Stimulated activated CD4-positive, alpha-beta T cell treated with anti-CD3 and anti-CD28 coated beads, TNF-alpha, amount 100 ng/mL, for 48 hours (primary cell): Measurements from ENCODE around the gene JAZF1.
"Not testable (repeated sequence)": the region's sequence is repeated elsewhere in the genome, so short reads cannot be mapped to it uniquely, and the experiment has no call there.

Experiments
- DNase-seq, 3 donors: peaks; one replicate each; pipeline ENCODE4 v3.0.0-alpha.2; 2020; ENCODE audit warnings: low read depth in 3 of 3

JAZF1 gene

DNA sequence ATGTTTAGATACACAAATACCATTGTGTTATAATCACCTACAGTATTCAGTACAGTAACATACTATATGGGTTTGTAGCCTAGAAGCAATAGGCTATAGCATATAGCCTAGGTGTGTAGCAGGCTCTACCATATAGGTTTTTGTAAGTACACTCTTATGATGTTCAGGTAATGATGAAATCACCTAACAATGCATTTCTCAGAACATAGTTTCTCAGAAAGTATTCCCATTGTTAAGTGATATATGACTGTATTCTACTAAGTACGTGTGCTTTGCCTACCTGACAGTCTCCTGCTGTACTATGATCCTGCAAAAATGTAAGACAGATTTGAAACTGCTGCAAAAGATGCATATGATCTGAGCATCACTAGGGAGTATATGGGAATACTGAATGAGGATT lies 137.9 kb downstream of the JAZF1 start:
- no peak for DNase-seq

DNA sequence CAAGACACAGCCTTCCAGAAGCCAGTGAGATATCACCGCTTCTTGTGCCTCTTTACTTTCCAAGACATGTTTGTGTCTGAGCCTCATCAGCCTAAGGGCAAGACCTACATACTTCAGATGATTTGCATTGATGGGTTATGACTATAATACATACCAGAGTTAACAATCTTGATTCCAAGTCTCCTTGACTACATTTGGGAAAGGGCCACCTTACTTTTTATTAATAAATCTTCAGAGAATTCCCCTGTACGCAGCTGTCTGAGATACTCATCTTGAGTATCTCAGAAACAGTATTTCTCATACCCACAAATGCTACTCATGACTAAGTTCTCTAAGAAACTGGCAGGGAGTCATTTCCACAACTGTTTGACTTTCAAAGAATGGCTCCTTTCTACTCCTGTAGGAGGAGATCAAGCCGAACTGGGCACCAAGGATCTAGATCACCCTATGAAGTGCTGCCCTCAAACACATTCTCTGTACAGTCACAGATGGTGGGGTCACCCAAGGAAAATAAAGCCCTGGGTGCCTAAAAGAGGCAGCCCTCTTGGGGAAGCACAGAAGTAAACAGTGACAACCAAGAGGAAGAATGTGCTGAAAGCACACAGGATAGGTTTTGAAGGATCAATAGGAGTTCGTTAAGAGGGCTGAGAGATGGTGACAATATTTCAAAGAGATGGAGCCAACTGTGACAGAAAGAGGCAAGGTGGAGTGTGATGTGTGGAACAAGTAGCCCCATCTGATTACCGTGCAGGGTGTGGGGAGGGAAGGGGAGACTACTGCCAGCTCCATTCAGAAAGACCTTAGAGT lies 138.9 kb downstream of the JAZF1 start:
- no peak for DNase-seq

DNA sequence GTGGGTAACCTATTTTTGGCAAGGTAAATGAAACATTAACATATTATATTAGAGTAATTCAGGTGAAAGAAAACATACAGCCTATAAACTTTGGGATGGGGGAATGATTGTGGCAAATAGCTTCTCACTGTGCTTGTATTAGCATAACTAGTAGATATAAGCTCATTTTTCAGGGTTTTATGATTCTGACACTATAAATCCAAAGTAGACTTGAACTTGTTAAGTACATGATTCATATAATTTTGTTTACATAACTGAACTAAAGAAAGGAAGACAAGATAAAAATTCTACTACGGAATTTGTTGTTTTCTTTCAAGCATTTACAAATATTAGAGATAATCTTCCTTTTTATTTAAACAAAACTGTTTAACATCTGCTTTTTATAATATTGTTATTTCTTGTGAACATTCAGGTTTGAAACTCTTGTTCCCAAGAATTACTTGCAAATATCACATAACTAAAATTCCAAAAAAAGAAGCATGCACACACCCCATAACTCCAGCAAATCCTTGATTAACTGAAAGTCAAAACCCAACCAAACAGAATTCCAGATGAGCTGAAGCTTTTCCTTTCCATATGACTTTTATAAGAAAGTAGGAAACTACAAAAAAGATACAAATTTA lies 142.3 kb downstream of the JAZF1 start:
- DNase-seq, result no peak

DNA sequence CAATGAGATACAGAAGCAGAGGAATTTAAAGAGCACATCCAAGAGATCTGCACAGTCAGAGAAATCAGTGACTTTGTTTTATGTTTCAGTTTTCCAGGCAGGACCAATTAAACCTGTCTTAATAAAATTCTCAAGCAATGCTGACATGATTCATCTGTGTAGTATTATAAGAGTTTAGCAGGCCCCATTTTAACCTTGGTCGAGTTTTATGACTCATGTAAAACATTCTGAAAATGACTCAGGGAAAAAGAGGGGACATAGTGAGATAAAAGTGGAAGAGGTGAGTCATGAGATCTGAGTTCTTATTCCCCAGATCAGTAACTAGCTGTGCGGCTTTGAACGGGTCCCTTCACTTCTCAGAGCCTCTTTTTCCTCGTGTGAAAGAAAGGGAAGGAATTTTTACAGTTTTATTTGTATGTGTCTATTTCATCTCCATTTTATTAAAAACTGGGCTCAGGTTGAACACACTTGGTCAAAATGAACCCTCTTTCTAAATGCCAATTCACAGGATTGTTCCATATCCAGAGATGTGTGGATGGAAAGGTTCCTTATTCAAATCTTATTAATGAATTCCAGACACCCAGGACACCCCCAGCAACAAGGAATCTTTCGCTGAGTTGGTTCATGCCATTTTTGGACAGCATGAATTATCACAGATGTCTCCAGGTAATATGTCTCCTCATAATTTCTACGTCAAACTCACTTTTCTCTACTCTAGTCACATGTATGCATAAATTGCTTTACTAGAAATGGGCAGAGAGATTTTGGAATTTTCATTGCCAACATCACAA lies 143.2 kb downstream of the JAZF1 start:
- no peak for DNase-seq

DNA sequence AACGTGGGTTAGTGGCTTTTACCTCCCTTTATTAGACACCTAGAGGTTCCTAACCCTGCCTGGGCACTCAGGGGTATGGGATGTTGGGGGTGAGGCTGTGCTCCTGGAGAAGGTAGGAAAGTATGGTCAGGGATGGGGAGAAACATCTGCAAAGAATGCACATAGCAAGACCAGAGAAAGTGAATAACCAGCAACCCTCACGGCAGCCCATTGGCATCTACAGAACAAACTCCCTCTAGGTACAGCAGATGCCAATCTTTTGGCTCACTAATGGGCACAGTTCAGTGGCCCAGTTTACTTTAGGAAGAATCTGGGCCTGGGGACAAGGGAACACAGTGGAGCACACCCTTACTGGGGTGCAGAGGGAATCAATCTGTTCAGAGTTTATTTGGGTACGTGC lies 143.9 kb downstream of the JAZF1 start:
- no peak for DNase-seq

DNA sequence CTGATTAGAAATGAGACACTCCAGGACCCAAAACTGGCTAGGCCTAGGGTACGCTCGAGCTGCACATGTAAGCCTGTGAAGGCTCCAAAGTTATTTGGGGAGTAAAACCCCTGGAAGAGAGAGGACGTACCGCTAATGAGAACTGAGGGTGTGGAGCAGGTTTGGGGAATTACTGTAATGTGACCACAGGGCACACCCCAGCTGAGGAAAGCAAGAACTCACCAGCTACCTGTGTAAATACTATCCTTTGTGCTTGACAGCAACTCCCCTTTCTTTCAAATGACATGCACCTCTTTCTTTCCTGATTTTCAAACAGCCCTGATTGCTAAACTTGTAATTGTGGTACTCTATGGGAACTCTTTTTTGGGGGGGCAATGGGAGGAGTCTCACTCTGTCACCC lies 147.2 kb downstream of the JAZF1 start:
- DNase-seq, result no peak

DNA sequence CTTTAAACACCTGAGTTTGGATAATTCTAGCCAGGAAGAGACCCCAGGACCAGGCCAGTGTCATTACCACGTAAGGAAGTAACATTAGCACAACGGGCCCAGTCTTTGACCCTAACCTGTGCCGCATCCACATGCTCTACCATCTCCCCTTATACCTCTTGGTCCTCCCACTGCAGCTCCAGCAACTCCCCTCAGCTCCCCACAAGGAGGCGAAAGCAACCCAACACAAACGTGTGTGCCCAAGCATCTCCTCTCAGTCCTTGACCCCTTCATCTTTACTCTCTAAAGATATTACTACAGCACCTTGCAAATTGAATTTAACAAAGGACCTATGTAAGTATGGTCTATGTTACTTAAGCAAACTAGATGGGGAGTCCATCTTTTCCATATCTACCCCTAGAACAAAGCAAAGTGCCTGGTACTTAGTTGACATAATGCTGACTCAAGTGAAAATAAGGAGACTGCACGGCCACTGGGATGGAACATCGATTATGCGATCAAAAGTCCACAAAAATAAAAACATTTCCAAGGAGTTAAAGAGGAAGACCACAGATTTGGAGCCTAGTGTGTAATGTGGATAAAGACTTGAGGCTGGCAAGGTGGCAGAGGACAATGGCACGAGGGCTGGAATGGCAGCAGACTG lies 147.7 kb downstream of the JAZF1 start:
- DNase-seq, result no peak

DNA sequence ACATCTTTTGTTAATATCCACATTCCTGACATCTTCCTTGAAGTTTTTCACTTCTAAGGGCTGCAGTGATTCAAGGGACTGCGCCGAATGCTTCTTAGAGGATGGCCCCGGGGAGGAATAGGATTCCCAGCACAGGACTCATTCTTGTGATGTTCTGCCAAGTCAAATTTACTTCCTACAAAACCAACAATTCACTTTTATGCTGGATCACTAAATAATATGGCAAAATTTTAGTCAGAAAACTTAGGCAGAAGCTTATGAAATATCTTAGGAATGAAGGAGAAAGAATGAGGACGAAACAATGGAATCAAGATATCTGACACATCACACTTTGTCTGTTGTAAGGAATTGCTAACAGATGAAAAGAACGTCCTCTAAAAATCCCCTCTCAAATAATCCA lies 151.5 kb downstream of the JAZF1 start:
- DNase-seq, result no peak

DNA sequence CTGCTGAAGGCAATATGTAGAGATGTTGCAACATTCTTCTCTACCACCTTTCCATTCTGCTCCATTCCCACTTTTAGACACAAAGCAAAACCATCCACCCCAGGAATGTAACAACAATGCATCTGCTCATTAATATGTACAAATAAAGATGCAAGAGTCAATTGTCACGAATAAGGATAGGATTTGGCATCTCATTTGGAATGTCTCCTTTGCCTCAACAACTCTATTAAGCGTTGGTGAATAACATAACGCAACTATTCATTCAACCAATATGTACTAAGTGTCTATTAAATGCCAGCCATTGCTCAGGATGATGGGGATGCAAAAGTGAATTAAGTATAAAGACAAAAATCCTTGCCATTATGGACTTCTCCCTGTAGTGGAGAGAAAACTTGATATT lies 152.1 kb downstream of the JAZF1 start:
- DNase-seq, result no peak

DNA sequence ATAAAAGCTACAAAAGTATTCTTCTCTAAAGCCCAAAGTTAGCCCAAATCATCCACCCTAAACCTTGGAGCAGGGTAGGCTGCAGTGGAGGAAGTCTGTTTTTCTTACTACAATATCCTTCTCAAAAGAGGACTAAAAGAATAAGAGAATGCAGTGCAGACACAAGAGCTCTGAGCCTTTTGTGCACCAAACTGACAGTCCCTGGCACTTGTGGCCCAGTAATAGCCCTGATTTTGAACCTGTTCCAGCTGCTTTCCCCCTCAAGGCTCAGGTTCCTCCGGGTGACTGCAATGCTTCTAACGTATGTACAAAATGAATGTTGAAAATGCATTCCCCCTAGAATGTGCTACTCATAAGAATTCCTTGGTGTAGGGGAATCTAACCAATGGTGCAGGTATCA lies 154.4 kb downstream of the JAZF1 start:
- DNase-seq, result no peak

DNA sequence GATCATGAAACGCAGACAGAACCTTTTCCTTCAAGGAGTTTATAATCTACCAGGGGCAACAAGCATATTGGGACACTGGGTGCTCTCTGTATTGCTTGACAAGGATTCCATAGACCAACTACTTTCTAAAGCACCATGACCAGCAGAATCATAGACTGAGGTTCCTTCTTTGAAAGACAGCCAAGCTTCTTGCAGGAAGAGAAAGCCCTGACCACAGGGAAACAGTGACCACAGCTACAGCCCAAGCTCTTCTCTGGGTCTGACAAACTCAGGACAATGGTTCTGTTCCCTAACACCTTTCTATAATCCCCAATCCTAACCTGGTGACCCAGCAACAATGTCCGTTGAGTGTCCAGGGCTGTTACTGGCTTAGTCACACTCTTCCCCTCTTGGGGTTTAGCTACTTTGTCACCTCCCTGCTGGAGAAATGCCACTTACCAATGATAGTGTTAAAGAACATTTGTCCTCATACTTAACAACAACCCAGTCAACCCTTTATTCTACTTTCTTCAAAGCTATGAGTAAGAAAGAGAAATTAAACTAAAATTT lies 155.7 kb downstream of the JAZF1 start:
- DNase-seq, result no peak

DNA sequence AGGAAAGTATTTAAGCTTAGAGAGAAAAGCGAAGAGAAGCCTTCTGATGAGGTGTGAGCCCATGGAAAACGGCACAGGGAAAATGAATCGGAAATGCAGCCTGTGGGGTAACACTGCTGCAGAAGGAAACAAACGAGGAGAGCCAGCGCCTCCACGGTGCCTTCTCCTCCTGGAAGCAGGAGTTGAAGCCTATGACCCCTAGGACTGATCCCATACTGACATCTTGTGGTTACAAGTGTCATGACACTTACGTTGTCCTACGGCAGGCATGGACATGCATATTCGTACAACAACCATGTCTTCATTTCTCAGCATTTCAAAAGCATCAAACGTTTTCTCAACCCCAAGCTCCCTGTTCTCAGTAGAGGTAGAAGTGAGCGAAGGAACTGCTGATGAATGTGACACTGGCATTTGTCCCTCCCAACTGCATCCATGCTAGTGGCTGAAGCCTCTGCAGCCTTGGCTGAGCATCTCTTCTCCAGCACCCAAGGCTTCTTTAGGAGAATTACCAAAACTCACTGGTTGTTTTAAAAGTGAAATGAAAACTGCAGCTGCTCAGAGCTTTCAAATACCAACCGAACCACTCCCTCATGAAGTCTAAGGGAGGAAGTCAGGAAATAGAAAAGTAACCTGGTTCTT lies 160.2 kb downstream of the JAZF1 start:
- peak; percentile 5 to 20 (median 6) for DNase-seq

DNA sequence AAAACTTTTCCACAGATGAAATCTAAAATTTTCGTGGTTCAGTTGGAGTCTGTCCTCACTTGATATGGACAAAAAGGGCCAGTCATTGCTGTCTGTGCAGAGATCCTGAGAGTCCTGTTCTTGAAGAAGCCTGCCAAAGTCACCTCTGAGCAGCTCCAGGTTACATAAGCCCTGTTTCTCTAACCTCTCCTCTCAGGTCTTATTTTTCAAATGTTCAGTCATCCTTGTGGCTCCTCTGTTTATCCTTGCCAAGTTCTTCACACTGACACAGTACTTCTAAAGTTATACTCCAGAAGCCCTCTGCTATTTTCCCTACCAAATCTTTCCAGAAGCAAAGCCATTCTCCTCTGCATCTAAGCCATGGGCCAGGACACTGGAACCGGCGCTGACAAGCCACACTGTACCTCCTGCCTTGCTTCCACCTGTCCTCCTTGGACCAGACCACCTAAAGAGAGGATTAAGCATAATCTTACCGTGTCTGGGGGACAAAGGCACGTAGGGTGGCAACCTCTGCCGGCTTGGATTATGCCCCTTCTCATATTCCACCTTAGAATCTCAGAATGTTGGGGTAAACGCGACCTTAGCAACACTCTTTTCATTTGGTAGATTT lies 161.6 kb downstream of the JAZF1 start:
- DNase-seq, result no peak

DNA sequence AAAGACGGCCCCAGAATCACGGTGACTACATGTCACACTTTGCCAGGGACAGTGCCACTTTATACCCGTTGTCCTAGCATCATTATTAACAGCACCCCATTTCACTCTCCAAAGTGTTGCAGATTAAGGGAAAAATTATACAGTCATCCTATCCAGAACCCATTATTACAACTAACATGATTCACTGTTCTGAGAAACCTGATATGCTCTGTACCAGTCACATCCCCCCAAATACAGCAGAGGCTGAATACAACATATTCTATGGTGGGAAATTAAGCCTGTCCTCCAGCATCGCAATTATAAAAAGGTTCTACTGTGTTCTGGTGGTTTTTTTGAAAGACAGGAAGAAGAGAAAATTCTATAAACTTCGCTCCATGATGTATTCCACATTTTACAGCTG lies 162.1 kb downstream of the JAZF1 start:
- no peak for DNase-seq

DNA sequence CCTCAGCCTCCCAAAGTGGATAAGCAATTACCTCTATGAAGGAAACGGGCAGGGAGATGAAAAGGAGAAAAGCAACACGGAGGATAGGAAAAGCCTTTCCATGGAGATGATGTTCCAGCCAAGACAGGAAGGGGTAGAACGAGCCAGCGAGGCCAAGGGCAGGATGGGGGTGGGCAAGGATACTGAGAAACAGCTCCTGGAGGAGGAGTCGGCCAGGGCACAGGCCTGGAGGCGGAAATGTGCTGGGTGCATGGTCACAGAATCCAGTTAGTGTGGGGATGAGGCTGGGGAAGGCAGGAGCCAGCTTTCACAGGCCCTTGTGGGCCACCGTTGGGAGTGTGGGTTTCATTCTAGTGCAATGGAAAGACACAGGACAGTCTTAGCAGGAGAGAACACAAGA lies 162.6 kb downstream of the JAZF1 start:
- no peak for DNase-seq

DNA sequence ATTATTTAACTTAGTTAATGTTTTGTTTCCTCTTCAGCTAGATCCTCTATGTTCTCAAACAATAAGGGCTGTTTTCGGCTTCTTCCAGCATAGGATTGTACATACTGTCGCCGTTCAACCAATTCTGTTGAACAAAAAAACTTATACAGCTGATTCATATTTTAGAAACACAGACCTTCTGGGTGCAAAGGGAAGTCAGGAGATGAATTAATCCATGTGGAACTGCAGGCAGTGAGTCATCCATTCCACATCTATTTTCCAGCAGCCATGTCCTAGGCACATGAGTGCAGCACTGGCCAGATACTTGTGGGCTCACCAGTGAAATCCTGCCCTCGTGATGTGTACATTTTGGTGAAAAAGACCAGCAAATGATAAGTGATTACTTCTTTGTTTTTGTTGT lies 163.2 kb downstream of the JAZF1 start:
- no peak for DNase-seq

DNA sequence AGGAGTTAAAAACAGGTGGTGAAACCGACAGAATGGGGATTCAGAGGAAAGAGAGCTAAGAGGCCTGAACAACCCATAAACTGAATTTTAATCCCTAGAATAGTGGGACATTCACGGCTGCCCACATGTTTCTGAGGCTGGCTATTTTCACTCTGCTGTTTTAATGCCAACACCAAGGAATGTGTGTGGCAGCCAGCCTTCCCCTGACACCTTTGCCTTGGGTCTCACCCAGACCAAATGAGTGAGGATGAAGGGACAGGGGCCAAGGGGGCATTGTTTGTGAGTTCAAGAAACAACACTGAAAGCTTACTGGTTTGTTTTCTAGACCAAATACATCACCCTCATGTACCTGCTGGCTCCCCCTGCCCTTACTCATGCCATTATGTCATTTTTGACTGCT lies 164.3 kb downstream of the JAZF1 start:
- DNase-seq, result no peak

DNA sequence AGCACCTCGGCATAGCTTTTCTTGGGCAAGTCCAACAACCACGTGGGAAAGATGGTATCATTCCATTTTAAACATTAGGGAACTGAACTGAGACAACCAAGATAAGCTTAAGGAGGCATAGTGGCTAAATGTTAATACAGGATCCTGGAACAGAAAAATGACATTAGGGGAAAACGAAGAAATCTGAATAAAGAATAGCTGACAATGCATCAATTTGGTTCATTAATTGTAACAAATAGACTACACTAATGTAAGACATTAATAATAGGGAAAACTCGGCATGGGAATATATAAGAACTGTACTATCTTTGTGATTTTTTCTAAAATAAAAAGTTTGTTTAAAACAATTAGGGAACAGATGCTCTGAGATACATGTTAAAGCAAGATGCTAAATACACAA lies 165.4 kb downstream of the JAZF1 start:
- no peak for DNase-seq

DNA sequence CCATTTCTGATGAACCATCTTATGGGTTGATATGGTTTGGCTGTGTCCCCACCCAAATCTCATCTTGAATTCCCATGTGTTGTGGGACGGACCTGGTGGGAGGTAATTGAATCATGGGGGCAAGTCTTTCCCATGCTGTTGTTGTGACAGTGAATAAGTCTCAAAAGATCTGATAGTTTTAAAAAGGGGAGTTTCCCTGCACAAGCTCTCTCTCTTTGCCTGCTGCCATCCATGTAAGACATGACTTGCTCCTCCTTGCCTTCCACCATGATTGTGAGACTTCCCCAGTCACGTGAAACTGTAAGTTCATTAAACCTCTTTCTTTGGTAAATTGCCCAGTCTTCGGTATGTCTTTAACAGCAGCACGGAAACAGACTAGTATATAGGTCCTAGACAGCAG lies 166.3 kb downstream of the JAZF1 start:
- not testable (repeated sequence) for DNase-seq

DNA sequence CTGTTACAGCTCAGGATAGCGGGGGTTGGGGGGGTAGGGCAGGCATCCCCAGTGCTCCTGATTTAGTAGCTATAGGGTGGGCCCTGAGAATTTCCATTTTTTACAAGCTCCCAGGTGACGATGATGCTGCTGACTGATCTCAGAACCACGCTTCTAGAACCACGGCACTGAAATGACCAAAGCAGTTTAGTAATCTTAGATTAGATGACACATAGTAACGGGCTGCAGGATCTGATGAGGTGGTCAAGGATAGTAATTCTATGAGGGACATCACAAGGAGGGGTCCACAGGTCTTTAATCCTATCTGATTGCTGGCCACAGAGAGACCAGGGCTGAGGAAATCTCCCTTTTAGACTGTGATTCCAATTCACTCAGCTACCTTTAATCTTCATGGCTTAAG lies 167.2 kb downstream of the JAZF1 start:
- no peak for DNase-seq

DNA sequence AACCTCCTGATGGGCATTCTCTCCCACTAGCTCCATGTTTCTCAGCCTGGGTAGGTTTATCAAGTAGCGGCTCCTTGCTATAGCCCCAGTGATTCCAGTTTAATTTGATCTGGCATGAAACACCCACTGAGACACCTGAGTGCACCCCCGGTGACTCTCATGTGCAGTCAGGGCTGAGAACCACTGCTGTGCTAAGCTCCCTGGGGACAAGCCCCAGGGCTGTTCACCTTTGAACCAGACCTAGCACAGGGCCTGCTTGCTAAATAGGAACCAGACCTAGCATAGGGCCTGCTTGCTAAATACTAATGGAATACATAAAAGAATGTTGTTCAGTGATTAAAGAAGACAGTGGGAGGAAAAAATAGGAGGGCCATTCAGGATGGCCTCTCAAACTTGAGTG lies 167.6 kb downstream of the JAZF1 start:
- DNase-seq, result no peak
